GM18511 (cell line): ENCODE data around the gene HPCAL1.

ENCODE experiments used
- ATAC-seq: cut with Tn5 transposase; IDR thresholded peaks from one replicate; pipeline ENCODE4 v1.9.1; 2021; ENCODE audit warnings: mild to moderate bottlenecking, moderate library complexity; ENCODE audit not compliant: unreplicated experiment

HPCAL1 gene

GRCh38 chr2:10269291-10269690 is 33.4 kb upstream of the HPCAL1 start:
- ATAC-seq, result no peak

GRCh38 chr2:10269711-10270610 is 32.7 kb upstream of the HPCAL1 start:
- no peak for ATAC-seq

GRCh38 chr2:10271509-10271908 is 31.2 kb upstream of the HPCAL1 start:
- no peak for ATAC-seq

GRCh38 chr2:10271946-10272345 is 30.8 kb upstream of the HPCAL1 start:
- no peak for ATAC-seq

- no peak for ATAC-seq
Measured at GRCh38 chr2:10272464-10272863, 30.2 kb upstream of the HPCAL1 start.

GRCh38 chr2:10273215-10274175 is 29.2 kb upstream of the HPCAL1 start:
- no peak for ATAC-seq

GRCh38 chr2:10274376-10274775 is 28.3 kb upstream of the HPCAL1 start:
- no peak for ATAC-seq

GRCh38 chr2:10274983-10275802 is 27.5 kb upstream of the HPCAL1 start:
- no peak for ATAC-seq

GRCh38 chr2:10276481-10277292 is 26.0 kb upstream of the HPCAL1 start:
- ATAC-seq, result no peak

GRCh38 chr2:10277293-10278028 is 25.2 kb upstream of the HPCAL1 start:
- ATAC-seq, result no peak

- no peak for ATAC-seq
Measured at GRCh38 chr2:10278029-10278762, 24.5 kb upstream of the HPCAL1 start.

- no peak for ATAC-seq
Measured at GRCh38 chr2:10278763-10279471, 23.8 kb upstream of the HPCAL1 start.

GRCh38 chr2:10279472-10279870 is 23.2 kb upstream of the HPCAL1 start:
- ATAC-seq, result no peak

GRCh38 chr2:10279946-10280463 is 22.7 kb upstream of the HPCAL1 start:
- no peak for ATAC-seq

- ATAC-seq, result no peak
Measured at GRCh38 chr2:10281891-10282290, 20.8 kb upstream of the HPCAL1 start.

- ATAC-seq, result no peak
Measured at GRCh38 chr2:10282611-10283105, 20.0 kb upstream of the HPCAL1 start.
